ENCODE data around the gene ADTRP. TPM values are rescaled to one million over a fixed set of nuclear protein-coding genes. Genes with fewer than 3 reads are reported as not detected.

ADTRP gene, protein sequence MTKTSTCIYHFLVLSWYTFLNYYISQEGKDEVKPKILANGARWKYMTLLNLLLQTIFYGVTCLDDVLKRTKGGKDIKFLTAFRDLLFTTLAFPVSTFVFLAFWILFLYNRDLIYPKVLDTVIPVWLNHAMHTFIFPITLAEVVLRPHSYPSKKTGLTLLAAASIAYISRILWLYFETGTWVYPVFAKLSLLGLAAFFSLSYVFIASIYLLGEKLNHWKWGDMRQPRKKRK
- total RNA-seq: not detected
- long read RNA-seq: 0 reads

DNA sequence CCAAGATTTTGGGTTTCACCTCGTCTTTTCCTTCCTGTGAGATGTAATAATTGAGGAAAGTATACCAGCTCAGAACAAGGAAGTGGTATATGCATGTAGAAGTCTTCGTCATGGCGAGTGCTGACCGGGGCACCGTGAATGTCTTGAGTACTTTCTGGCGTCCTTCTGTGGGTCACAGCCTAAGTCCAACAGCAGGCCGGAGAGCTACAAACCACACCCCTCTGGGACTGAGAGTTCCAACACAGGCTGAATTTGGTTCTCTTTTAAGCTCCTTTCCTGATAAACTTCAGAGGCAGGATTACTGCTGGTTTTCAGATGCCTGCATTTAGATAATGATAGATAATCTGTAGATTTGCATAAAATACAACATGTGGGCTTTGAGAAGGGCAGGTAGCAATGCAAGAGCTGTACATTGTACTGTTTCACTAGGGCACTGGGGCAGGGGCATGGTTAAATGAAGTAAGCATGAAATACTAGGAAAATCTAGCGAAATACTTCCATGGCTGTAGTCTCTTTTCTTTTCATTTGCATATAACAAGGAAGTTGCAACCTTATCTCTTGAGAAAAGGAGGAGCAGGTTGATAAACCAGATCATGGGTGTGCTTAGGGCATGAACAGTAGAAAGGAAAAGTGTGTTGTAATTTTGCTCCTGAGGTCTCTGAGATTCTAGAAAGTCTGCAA lies at the start of gene ADTRP:
Gene ADTRP (minus strand): TSS at position 156 of the 681 bp plus-strand sequence. CDS start 44 bp downstream, at position 112.
- intact Hi-C loops (cut with DNase I): no loop called here
- ATAC-seq (ENCODE audit: poor library complexity): peak; percentile 72
- peak; percentile 54 for DNase-seq

DNA sequence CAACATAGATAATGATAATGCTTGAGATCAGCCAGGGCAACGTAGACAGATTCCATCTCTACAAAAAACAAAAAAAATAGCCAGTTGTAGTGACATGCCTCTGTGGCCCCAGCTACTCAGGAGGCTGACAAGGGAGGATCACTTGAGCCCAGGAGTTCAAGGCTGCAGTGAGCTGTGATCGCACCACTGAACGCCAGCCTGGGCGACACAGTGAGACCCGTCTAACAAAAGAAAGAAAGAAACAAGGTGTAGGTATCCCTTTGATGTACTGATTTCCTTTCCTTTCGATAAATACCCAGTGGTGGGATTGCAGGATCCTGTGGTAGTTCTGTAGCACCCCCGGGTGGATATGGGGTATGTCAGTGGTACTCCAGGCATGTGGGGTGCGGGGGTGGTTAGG lies 48.2 kb upstream of the ADTRP start:
- DNase-seq (no peak), ATAC-seq (ENCODE audit: poor library complexity) (no peak)
- intact Hi-C loops (cut with DNase I): no loop called here

DNA sequence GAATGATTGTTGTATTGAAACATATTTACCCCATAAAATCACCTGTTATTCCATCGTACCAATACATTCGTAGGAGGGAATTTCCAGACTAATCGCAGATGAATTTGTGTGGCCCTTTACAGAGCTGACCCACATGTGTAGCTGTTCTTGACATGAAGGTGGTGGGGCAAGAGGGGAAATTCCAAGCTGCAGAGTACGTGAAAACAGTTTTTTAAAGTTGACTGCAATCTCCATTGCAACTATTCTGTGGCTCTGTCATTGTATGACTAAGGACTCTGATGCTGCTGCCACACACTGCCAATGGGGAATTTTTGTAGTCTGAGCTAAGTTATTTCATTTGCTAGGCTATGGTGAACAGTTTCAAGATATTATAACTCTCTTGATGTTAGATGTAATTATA lies 46.4 kb upstream of the ADTRP start:
- DNase-seq: no peak
- ATAC-seq (ENCODE audit: poor library complexity): no peak
- intact Hi-C loops (cut with DNase I): no loop called here

DNA sequence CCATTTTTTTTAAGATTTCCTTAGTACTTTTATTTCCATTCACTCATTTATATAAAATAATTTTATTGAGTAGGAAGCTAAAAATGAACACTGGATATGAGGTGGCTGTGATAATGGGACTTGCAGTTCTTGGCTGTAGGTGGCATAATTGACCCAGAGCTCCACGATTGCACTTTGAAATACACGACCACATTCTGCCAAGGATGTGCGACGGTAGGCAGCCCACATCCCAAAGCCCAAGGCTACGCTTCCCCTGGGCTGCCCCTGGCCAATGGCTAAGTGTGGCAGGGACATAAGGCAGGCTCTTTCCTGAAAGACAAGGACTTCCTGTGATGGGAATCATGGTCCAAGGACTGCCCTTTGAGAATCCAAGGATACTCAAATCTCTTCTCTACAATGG lies 43.7 kb upstream of the ADTRP start:
- DNase-seq: no peak
- intact Hi-C loops (cut with DNase I): no loop called here
- ATAC-seq (ENCODE audit: poor library complexity): no peak

DNA sequence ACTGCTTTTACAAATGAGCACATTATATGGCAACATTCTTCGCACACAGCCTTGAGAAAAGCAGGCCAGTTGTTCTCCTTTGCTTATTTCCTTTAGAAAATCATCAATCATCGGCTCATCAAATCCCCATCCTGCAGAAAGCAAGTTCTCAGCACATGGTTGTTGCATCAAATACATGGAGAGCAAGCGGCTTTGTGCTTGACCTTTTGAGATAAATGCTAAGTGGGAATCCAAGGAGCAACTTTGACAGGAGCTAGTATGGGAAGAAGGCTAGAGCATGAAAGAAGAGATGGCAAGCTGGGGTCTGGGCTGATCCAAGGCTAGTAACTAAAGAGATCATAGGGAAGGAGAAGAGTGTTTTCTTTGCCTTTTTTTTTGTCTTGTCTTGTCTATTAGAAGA lies 43.2 kb upstream of the ADTRP start:
- intact Hi-C loops (cut with DNase I): no loop called here
- no peak for DNase-seq
- ATAC-seq (ENCODE audit: poor library complexity): no peak

DNA sequence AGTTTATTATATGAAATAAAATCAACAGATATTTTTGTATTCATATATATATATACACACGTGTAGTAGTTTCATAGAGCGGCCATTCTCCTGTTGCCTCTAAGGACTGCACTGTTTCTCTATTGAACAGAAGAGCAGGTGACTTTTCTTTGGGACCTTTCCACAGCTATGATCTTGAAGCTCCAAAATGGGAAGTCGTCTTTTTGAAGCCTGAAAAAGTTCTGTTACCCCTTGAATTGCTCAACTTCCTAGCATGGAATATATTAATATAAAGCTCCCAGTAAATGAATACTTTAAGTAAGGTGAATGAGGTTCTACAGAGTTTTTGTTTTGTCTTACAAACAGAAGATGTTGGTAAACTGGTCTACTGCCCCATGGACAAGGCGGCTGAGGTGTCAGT lies 42.2 kb upstream of the ADTRP start:
- intact Hi-C loops (cut with DNase I): no loop called here
- ATAC-seq (ENCODE audit: poor library complexity) (no peak), DNase-seq (no peak)

DNA sequence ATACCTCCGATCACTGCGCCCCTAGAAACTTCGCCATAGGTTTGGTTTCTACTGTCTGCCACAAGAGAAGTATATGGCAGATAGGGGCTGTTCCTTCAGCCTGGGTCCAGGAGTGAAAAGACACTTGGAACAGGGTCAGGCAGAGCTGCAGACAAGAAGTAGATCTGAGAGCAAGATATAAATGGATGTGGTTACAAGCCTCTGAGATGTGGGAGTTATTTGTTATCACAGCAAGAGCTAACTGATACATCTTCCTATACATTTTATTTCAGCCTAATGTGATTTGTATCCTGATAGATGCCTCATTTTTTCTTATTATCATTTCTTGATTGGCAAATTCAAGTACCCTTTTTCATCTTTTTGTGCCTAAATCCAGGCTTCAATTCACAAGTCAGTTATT lies 40.9 kb upstream of the ADTRP start:
- intact Hi-C loops (cut with DNase I): no loop called here
- DNase-seq (no peak), ATAC-seq (ENCODE audit: poor library complexity) (no peak)

DNA sequence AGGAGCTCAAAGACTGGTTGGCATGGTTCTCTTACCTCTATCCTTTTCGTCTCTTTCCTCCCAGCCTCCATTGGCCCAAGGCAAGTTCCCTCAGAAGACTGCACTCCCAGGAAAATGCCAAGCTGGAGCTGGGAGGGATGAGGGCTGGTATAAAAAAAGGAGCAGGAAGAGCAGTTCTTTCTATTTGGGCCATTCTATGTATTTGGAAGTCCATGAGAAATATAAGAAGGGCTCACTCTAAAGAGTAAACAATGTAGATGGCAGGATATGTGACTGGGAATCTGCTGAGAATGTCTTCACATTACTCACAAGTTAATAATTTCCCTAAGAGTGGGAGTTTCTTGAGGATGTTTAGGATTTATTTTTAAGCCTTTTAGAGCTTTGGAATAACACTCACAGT lies 36.6 kb upstream of the ADTRP start:
- DNase-seq (no peak), ATAC-seq (ENCODE audit: poor library complexity) (no peak)
- intact Hi-C loops (cut with DNase I): no loop called here

DNA sequence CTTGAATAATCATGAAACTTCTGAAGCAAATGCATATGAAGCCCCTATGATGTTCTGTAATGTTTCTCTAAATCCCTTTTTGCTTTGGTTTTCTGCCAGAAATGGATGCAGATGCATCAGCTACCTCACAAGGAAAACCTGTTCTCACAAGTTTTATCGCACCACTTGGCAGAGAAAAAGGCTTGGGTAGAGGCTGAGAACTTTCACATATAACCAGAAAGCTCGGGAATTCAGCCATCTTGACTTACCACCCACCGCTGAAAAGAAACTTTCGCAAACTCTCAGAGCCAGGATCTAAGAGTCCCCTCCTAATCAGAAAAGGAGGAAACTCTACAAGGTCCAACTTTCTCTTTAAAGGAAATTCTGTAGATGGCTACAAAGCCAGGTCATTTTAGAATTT lies 36.2 kb upstream of the ADTRP start:
- intact Hi-C loops (cut with DNase I): no loop called here
- DNase-seq (no peak), ATAC-seq (ENCODE audit: poor library complexity) (no peak)

DNA sequence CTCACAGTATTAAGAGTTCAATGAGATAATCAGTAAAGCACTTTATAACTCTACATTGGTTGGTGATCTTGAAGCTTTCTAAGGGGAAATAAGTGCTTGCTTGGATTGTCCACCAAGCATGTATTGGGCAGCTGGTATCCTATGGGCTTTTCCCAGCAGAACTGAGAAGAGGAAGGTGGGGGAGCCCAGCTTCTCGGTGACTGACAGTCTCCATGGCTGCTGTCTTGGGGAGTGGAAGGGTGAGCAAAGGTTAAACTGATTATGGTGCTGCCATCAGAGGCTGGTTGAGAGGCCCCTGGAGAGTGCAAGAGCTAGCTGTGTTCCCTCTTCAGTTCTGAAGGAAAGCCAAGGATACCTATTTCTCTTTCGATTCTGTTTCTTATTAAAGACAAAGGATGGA lies 35.5 kb upstream of the ADTRP start:
- intact Hi-C loops (cut with DNase I): no loop called here

DNA sequence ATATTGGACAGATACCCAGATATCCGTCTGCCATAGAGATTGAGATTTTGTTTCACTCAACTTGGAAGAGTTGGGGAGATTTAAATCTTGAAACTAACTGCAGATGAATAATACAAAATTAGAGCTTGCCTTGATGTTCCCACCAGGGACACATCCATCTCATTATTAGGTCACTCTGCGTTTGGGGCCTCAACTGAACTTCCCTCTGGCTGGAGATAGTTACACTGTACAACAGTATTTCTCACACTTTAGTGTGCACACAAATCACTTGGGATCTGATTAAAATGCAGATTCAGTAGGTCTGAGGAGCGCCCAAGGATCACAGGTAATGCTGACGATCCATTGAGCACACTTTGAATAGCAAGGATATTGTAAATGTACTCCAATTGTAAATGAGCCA lies 35.0 kb upstream of the ADTRP start:
- ATAC-seq (ENCODE audit: poor library complexity) (no peak), DNase-seq (no peak)
- intact Hi-C loops (cut with DNase I): no loop called here

More for the DNA sequence above, 35.5 kb upstream of the ADTRP start:
- no peak for ATAC-seq (ENCODE audit: poor library complexity)
- no peak for DNase-seq

DNA sequence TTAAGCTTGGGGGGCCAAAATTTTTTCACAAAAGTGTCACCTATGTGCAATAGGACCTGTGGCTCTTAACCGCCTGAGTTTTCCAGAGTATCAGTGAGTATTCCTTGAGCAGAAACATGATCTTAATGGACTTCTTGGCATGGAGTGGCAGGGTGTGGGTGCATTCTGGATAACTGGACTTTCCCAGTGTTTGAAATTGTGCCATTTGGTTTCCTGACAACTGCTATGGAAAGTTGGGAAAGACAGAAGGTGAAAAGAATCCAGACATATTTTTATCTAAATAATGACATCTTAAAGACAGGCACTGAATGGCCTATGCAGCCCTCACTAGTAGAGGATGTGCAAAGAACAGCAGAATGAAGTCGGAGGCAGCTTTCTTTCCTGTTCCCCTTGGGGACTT lies 34.3 kb upstream of the ADTRP start:
- intact Hi-C loops (cut with DNase I): no loop called here
- ATAC-seq (ENCODE audit: poor library complexity): no peak

DNA sequence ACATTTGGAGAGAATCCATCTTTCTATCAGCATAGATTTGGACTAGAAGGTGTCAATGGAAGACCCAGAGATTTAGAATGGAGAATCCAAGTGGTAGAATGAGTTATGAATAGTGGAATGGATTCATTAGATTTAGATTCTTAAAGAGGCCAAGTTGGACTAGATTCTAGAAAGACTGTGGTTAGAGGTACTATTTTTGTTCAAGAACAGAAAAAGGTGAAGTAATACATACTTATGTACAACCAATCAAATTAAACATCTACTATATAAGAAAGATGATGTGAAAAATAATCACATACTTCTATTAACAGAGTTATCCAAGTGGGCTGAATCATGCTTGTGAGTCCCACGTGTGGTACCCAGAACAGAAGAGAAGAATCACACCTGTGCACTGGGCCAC lies 33.8 kb upstream of the ADTRP start:
- ATAC-seq (ENCODE audit: poor library complexity): no peak
- intact Hi-C loops (cut with DNase I): no loop called here
- no peak for DNase-seq

More for the DNA sequence above, 34.3 kb upstream of the ADTRP start:
- DNase-seq: no peak

DNA sequence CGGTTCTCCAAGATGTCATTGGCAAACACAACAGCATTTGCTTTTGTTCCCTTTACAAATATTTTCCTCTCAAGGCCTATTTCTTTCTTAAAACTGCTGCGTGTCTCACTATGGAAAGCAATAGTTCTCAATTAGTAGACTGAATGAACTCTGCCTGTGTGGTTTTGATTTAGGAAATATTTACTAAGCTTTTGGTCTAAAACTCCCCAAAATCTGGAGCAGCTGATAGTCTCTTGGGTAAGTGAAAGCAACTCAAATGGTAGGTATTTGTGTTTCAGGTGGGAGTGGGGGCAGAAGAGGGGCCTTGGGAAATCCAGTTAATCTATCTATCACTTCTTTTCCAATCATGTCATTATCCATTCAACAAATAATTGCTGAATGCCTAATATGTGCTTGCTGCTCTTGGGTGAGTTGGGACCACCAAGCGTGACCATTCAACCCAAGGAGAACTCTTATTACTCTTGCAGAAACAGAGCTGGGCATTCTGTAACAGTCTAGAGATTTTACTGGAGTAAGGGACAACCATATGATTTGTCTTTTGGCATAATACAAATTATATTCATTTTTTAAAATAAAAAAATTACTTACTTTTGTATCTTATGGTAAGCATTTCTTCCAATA lies 33.2 kb upstream of the ADTRP start:
- ATAC-seq (ENCODE audit: poor library complexity) (no peak), DNase-seq (no peak)
- intact Hi-C loops (cut with DNase I): no loop called here

DNA sequence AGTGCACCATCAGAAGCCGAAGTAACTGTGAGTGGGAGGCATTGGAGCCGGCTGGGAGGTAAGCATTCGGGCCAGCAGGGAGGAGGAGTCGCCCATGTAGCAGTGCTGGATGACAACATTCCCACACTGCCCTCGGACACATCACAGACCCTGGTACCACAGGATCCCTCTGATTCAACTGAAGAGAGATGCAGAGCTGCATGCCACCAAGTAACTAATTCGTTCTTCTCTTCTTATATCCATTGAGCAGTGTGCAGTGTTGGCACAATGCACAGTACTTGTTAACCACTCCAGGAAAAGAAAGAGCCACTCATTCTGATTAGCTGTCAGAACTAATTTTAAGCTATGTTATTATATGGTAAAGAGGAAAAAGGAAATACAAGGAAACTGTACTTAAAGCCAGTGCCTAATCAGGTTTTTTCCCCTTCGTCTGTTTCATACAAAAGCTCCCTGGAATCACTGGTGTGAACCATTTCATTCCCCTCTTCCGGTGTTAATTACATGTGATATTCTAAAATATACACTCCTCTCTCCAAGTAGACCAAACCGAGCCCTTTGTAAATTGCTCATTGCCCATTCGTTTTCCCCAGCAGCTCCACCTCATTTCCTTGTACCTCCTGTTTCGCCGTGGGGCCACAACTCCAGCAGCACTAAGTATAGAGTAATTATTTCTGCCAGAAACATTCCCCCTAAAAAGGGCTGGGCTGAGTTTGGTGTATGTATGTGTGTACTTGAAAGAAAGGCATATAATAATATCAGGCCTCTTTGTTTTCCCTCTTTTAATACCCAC lies 32.4 kb upstream of the ADTRP start:
- DNase-seq (no peak), ATAC-seq (ENCODE audit: poor library complexity) (peak; percentile 8)
- intact Hi-C loops (cut with DNase I): no loop called here

DNA sequence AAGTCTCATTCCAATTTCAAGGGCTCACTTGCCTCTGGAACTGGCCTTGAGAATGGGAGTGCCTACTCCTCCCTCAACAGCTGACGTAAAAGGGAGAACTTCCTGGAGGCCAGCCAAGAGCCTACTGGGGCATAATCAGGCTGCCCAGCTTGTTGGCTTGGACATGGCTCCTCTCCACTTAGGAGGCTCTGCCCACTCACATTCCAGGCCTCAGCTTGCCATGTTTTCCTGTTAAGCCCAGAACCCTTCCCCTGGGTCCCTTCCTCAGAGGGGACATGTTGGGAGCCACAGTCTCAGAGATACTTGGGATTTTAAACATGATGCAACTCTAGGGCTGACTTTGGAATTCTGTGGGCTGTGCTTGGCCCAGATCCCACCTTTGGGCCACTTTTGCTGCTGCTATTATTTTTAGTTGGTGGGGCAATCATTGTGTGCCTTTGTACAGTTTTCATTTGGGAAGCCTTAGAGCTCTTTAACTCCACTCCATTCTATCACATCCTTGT lies 31.5 kb upstream of the ADTRP start:
- intact Hi-C loops (cut with DNase I): no loop called here

DNA sequence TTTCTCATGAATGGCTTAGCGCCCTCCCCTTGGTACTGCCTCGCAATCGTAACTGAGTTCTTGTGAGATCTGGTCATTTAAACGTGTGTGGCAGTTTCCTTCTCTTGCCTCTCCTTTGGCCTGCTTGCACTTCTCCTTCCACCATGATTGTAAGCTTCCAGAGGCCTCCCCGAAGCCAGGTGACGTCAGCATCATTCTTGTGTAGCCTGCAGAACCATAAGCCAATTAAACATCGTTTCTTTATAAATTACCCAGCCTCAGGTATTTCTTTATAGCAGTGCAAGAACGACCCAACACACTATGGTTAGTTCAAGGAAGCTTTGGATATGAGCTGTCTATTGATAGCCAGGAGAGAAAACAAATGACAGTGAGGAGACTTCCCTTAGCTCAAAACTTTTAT lies 29.5 kb upstream of the ADTRP start:
- no peak for ATAC-seq (ENCODE audit: poor library complexity)
- intact Hi-C loops (cut with DNase I): no loop called here
- no peak for DNase-seq

More for the DNA sequence above, 31.5 kb upstream of the ADTRP start:
- ATAC-seq (ENCODE audit: poor library complexity): peak; percentile 95
- peak; percentile 74 for DNase-seq

DNA sequence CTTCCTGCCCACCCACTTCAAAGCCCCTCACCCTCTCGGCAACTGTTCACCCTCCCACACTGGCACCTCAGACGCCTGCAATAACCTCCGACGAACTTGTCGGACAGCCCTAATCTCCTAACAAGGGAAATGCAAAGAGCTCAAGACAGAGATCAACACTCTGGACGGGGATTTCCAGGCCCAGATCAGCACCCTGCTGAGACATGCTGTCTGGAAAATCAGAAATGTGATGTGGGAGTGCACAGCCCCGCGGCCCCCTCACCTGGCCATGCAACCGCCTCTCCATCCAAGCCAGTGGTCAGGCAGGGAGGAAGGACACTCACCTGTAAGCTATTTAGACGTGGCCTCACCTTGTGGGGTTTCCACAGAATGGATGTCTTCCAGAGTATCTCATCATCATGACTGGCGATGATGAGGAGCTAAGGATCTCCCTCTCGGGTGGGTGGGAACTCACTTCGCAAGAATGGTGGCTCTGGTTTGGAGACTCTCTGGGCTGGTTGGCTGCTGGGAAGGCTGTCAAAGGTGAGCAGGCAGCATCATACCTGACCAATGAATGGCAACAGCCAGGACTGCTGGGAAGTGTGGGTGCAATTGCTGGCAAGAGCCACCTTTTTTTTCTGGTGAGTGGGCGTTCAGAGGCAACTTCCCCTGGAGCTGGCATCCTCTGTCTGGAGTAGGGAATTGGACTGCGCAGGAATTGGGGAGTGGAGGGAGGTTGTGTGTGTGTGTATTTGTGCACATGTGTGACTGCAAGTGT lies 28.1 kb upstream of the ADTRP start:
- DNase-seq (no peak), ATAC-seq (ENCODE audit: poor library complexity) (no peak)
- intact Hi-C loops (cut with DNase I): no loop called here
